ENCODE results near the gene RPS18. TPM values are rescaled to one million over a fixed set of nuclear protein-coding genes. Genes with fewer than 3 reads are reported as not detected.

RPS18 gene
- total and polyA plus RNA-seq, 2 of the 13 experiments (the other 11 are each of a cell fraction or from before 2014, with no cell fraction given), result 3,896 to 5,806 TPM

GRCh38 chr6:33279971-33280511, 8.2 kb downstream of the RPS18 start (continued):
- TF ChIP-seq E2F2 (CRISPR knock-in tag; IDR thresholded peaks at IDR 0.05; ENCODE audit: borderline replicate concordance), result no peak
- no peak for TF ChIP-seq SUZ12 (IDR thresholded peaks at IDR 0.05; ENCODE audit: low read depth, low read length)
- 0 out of 2 replicates have a peak, but pooled peaks have one; percentile 5 for TF ChIP-seq KDM6A (CRISPR knock-in tag; IDR thresholded peaks at IDR 0.05; ENCODE audit: low read depth)
- TF ChIP-seq, protein P1, sequence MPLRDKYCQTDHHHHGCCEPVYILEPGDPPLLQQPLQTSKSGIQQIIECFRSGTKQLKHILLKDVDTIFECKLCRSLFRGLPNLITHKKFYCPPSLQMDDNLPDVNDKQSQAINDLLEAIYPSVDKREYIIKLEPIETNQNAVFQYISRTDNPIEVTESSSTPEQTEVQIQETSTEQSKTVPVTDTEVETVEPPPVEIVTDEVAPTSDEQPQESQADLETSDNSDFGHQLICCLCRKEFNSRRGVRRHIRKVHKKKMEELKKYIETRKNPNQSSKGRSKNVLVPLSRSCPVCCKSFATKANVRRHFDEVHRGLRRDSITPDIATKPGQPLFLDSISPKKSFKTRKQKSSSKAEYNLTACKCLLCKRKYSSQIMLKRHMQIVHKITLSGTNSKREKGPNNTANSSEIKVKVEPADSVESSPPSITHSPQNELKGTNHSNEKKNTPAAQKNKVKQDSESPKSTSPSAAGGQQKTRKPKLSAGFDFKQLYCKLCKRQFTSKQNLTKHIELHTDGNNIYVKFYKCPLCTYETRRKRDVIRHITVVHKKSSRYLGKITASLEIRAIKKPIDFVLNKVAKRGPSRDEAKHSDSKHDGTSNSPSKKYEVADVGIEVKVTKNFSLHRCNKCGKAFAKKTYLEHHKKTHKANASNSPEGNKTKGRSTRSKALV (CRISPR knock-in tag; IDR thresholded peaks at IDR 0.05), result no peak
- no peak for TF ChIP-seq ARID3A (IDR thresholded peaks at IDR 0.05; ENCODE audit: low read depth, low read length)
- TF ChIP-seq THRA (CRISPR knock-in tag; IDR thresholded peaks at IDR 0.05; ENCODE audit: borderline replicate concordance), result no peak
- TF ChIP-seq SP1 (IDR thresholded peaks at IDR 0.05), result no peak
- TF ChIP-seq SP1 (CRISPR knock-in tag; IDR thresholded peaks at IDR 0.05), result peak; percentile 33; the same call in 1 of the 2 replicates
- TF ChIP-seq REXO4 (CRISPR knock-in tag; IDR thresholded peaks at IDR 0.05; ENCODE audit: borderline replicate concordance), result no peak
- TF ChIP-seq, protein P2, sequence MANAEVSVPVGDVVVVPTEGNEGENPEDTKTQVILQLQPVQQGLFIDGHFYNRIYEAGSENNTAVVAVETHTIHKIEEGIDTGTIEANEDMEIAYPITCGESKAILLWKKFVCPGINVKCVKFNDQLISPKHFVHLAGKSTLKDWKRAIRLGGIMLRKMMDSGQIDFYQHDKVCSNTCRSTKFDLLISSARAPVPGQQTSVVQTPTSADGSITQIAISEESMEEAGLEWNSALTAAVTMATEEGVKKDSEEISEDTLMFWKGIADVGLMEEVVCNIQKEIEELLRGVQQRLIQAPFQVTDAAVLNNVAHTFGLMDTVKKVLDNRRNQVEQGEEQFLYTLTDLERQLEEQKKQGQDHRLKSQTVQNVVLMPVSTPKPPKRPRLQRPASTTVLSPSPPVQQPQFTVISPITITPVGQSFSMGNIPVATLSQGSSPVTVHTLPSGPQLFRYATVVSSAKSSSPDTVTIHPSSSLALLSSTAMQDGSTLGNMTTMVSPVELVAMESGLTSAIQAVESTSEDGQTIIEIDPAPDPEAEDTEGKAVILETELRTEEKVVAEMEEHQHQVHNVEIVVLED (CRISPR knock-in tag; IDR thresholded peaks at IDR 0.05; ENCODE audit: borderline replicate concordance), result no peak; the same call in 1 of the 2 replicates
- TF ChIP-seq RFXAP (CRISPR knock-in tag; IDR thresholded peaks at IDR 0.05; ENCODE audit: borderline replicate concordance), result no peak
- TF ChIP-seq ZNF275 (CRISPR knock-in tag; IDR thresholded peaks at IDR 0.05; ENCODE audit: borderline replicate concordance), result no peak
- no peak for TF ChIP-seq SRY (CRISPR knock-in tag; IDR thresholded peaks at IDR 0.05)
- no peak for TF ChIP-seq TCF12 (IDR thresholded peaks at IDR 0.05)
- no peak for TF ChIP-seq TCF12 (CRISPR knock-in tag; IDR thresholded peaks at IDR 0.05)
- peak; percentile 62 for TF ChIP-seq GATAD1 (CRISPR knock-in tag; IDR thresholded peaks at IDR 0.05)
- TF ChIP-seq, protein P3, sequence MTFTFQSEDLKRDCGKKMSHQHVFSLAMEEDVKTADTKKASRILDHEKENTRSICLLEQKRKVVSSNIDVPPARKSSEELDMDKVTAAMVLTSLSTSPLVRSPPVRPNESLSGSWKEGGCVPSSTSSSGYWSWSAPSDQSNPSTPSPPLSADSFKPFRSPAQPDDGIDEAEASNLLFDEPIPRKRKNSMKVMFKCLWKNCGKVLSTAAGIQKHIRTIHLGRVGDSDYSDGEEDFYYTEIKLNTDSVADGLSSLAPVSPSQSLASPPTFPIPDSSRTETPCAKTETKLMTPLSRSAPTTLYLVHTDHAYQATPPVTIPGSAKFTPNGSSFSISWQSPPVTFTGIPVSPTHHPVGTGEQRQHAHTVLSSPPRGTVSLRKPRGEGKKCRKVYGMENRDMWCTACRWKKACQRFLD (CRISPR knock-in tag; IDR thresholded peaks at IDR 0.05; ENCODE audit: borderline replicate concordance), result no peak

Measured in HepG2 (cell line).